HL-60/S4 (cell line): ENCODE measurements around the gene OR4E2.
"Not testable (repeated sequence)": the region's sequence is repeated elsewhere in the genome, so short reads cannot be mapped to it uniquely, and the experiment has no call there.

Experiments used
- in situ Hi-C: fragments of 300-500 bp; cut with MboI; formaldehyde crosslinking; loops from 2 replicates; pipeline ENCODE4 v1.14.3; 2022; ENCODE audit warnings: low sequenced_read_pairs

Gene OR4E2, protein sequence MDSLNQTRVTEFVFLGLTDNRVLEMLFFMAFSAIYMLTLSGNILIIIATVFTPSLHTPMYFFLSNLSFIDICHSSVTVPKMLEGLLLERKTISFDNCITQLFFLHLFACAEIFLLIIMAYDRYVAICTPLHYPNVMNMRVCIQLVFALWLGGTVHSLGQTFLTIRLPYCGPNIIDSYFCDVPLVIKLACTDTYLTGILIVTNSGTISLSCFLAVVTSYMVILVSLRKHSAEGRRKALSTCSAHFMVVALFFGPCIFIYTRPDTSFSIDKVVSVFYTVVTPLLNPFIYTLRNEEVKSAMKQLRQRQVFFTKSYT

DNA sequence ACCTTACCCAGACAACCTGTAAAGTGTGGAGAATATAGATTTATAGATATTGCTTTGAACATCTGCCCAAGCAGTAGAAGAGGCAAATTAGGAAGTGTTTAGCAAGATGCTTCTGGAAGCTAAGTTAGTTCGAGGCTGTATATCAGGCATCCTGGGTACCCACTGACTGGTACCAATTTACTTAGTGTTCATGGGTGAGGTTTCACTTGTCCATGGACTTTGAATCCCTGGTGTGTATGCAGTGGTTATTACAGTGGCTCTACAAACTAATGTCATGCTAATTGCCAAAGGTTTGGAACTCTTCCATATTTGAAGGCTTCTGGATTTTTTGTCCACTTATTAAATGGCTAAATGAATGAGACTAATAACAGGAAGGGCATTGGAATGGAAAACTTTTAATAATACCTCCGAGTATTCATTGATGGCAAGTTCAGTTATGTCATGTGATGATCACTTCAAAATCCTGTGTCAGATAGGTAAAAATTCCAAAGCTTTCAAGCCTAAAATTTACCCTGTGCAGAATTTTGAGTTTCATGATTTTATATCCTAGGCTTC lies at the start of gene OR4E2:
TSS of gene OR4E2 (plus strand) at position 505 of the 555 bp plus-strand sequence. CDS start 11,248 bp downstream, outside the sequence.
- in situ Hi-C loops = no loop called here

DNA sequence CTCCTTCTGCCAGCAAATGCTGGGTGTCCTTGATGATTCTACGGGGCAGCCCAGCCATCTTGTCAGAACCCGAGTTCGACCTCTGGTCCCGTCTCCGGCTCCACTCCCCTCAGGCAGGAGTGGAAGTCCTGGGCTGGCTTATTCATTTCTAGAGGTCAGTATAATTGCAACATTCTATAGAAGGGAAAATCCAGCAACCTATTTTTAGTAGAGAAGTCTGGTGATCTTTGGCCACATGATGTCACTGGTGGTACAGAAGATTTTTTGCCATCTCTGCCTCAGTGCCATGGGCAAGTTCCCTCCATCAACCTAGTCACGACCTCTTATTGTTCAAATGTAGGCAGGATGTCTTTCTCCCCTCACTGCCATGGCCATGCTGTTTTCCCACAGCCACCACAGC lies 41.3 kb upstream of the OR4E2 start:
- in situ Hi-C loops = no loop called here

GRCh38 chr14:21614240-21614639 lies 39.4 kb upstream of the OR4E2 start:
- in situ Hi-C loops = no loop called here

DNA sequence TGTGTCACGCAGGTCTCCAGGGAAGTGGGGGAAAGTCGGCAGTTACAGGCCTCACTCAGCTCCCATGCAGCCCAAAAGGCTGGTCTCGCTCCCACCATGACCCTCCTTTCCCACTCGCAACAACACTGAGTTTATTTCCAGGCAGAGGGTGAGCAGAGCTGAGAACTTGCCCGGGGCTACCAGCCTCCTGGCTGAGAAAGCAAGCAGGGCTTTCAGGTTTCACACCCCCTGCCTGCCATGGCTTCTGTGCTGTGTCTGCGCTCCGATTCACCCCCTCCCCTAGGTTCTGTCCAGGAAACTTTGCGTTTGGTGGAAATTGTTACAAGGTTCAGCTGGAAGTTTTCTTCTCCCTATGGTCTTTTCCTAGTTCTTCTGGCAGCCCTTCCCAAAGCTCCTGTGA lies 36.0 kb upstream of the OR4E2 start:
- in situ Hi-C loops = no loop called here

GRCh38 chr14:21626491-21627230 lies 27.0 kb upstream of the OR4E2 start:
- in situ Hi-C loops = no loop called here

DNA sequence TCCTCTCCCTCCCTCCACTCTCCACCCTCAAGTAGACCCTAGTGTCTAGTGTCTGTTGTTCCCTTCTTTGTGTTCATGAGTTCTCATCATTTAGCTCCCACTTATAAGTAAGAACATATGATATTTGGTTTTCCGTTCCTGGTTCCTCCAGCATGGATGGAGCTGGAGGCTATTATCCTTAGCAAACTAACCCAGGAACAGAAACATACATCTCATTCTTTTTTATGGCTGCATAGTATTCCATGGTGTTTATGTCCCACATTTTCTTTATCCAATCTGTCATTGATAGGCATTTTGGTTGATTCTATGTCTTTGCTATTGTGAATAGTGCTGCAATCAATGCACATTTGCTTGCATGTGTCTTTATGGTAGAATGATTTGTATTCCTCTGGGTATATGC lies 23.1 kb upstream of the OR4E2 start:
- in situ Hi-C loops = not testable (repeated sequence)

DNA sequence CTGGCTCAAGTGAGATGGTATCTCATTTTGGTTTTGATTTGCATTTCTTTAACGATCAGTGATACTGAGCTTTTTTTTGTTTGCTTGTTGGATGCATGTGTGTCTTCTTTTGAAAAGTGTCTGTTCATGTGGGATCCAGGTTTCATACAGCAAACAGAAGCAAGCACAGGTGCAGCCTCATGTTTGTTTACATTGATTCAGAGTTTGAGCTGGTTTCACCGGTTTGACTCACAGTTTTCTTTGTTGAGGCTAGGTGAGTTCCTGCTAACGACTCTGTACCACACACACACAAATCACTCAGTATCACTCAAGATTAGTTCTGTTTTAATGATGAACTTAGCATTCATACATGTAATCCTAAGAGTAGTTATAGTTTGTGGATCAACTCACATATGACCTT lies 22.6 kb upstream of the OR4E2 start:
- in situ Hi-C loops = no loop called here

GRCh38 chr14:21634840-21635239 lies 18.8 kb upstream of the OR4E2 start, which contains the start of gene OR10G2:
OR10G2 (minus strand) TSS chr14:21634940; CDS start chr14:21634842, 98 bp downstream.
- in situ Hi-C loops = no loop called here

DNA sequence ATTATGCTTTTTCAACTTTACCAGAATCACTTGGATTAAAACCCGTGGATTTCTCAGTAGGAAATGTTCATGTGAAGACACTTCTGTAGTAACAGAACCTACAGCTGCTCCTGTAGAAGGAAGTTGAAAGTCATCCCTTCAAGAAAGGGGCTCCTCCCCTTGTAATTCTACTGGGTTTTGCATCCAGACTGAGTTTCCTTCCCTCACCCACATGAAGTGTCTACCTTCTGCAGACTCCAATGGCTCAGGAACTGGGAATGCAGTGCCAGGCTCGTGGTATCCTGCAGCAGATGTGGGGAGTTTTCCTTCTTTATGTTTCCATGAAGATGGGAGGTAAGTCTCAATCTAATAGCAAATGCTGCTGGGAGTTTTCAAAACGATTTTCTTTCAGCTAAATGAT lies 11.0 kb upstream of the OR4E2 start:
- in situ Hi-C loops = no loop called here

GRCh38 chr14:21643407-21643806 lies 10.2 kb upstream of the OR4E2 start:
- in situ Hi-C loops = no loop called here

GRCh38 chr14:21647380-21647779 lies 6.3 kb upstream of the OR4E2 start:
- in situ Hi-C loops = no loop called here

DNA sequence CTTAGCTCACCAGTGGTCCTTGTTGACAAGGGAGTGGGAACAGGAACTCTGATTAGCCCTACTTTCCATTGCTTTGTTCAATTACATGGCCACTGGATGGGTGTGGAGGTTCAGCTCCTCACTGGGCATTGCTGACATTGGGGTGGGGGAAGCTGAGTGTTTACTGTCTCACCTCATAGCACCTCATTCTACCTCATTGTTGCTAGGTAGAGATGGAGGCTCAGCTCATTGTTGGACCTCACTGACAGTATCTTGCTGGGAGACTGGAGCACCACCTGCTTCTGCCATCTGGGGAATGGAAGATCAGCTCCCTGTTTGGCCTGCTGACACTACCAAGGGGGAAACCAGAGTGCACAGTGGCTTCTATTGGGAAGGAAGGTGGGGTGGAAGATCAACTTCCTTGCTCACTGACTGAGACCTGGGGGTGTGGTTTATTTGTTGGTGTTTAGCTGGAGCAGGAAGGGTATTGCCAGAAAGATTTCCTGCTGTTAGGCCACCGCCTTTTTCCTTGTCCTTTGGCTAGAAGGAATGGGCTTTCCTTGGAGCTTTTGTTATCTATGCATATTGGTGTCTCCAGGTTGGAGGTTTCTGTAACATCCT lies 1.3 kb upstream of the OR4E2 start:
- in situ Hi-C loops = no loop called here

DNA sequence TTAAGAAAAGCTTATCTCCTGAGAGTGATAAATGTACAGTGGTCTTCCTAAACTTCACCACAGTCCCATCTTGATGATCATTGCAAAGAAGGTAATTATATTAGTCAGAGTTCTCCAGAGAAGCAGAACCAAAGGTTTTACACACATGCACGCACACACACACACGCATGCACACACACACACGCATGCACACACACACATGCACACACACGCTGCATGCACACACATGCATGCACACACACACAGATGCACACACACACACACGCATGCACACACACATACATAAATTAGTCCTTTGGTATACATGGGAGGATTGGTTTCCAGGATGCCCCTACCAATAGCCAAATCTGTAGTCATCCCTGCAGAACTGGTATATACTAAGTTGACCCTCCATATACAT lies 580 bp downstream of the OR4E2 start:
- in situ Hi-C loops = no loop called here

- in situ Hi-C loops = no loop called here
These were observed 3.3 kb downstream of the OR4E2 start for GRCh38 chr14:21656980-21657379.

DNA sequence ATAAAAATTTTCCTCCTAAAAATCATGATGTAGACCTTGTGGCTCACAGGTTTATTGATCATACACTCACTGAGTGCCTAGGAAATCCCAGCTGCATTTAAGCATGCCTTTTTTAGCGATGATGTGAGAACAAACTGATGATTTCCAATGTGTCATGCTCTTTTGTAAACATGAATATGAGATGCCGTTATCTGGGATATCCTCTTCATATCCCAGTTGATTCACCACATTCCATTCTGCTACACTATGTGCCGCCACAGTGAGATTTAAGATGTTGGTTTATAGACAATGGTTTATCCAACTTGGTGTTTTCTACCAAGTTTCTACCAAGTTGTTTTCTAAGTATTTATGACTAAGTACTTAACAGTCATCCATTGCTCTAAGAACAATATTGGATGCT lies 14.7 kb downstream of the OR4E2 start:
- in situ Hi-C loops = no loop called here

DNA sequence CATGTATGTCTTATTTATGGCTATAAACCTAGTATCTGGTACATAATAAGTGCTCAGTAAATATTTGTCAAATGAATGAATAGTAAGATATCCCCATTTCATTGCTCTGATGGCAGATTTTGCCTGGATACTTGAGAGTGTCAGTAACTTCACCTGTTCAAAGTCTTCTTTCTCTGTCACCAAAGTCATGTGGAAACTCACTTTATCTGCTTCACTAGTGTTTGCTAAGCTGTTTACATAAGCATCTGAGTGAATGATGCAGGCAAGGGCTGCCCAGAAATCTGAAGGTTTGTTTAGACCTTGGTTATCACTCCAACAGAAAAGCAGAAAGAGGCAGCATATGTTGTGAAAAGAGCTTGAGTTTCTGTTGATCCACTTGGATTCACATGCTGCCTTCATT lies 15.6 kb downstream of the OR4E2 start:
- in situ Hi-C loops = no loop called here

DNA sequence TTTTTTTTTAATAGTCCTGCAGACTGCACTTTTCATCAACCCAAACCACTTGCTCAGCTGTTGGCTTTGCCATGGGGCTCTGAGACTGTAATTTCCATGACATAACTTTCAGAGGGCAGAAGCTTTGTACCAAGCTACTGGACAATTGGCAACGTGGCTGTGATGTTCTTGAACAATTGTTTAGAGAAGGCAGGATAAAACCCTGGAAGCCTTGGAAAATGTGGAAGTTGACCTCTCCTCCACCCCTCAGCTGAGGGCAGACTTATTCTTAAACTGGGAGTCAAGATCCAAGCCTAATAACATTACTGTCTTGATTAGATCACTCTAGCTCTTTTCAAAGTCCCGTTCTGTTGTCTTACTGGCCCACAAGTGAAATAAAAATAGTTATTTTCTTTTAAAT lies 17.7 kb downstream of the OR4E2 start:
- in situ Hi-C loops = no loop called here

DNA sequence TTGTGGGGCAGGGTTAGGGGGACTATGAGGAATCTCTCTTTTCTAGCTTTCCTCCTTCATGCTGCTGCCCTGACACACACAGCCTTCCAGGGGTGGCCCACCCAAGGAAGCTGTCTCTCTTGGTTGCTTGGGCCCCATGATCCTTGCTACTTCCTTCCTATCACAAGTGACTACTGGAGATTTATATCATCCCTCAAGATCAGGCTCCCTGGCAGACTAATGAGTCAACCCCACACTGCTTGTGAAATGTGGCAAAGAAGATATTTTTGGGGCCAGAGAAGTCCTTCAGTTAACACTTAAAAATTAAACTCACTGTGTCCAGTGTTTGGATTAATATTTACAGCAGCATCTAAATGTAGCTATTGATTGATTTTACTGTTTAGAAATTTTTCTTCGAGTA lies 18.5 kb downstream of the OR4E2 start:
- in situ Hi-C loops = no loop called here

DNA sequence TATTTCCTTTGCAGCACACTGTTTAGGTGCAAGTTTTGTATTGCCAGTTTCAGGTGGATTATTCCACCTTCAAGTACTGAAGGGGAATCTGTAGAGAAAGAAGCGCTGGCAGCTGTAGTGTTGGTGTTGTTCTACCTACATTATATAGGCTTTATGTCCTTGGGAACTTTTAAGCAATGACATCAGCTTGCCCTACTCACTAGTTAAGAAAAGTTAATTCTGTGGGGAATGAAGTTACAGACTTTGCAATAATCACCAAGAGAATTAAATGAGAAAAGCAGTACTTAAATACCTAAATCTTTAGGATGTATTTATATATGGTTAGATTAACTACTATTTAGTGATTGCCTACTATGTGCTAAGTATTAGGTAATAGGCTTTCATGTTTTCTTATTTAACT lies 20.1 kb downstream of the OR4E2 start, which contains the start of gene OR4E1:
TSS of gene OR4E1 (minus strand) at position 101 of the 400 bp plus-strand sequence. CDS start 2,883 bp downstream, outside the sequence.
- in situ Hi-C loops = no loop called here

DNA sequence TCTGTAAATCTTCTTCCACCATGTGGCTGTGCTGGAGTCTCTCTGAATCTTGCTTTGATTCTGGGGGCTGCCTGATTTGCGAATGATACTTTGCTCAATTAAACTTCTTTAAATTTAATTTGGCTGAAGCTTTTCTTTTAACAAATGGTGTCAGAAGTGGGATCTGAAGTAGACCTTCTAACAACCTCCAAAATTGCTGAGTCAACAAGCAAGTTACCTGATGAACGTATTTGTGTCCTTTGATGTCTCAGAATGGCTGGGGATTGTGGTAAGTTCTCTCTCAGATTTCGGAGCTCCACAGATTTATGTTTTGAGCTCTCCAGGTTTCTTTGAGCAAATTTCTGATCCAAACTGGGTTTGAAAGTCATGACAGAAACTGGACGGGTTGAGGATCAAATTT lies 21.9 kb downstream of the OR4E2 start:
- in situ Hi-C loops = no loop called here

GRCh38 chr14:21680072-21680471 lies 26.4 kb downstream of the OR4E2 start:
- in situ Hi-C loops = no loop called here

- in situ Hi-C loops = no loop called here
These were observed 32.8 kb downstream of the OR4E2 start for GRCh38 chr14:21686468-21686867.
